PC-3 (cell line): ENCODE measurements around the gene ZNF423. TPM values are rescaled to one million over a fixed set of nuclear protein-coding genes. Genes with fewer than 3 reads are reported as not detected.

Experiments used
- ATAC-seq: fragments of 200-7000 bp; cut with Tn5 transposase; 2 replicates; pipeline ENCODE4 v1.9.1; 2020; ENCODE audit warnings: mild to moderate bottlenecking, moderate library complexity
- BruUV-seq: library from RNA; stranded (reverse); fragments of 400-500 nt; replicated peaks from 2 replicates; lab custom pipeline; 2021; lab: Mats Ljungman, UMichigan
- CTCF ChIA-PET: fragments of 300-600 bp; sonication (Branson Sonifier 250); formaldehyde crosslinking; loops from one replicate; lab custom pipeline; 2022; ENCODE audit warnings: antibody characterized with exemption; lab: Charles Lee
- POLR2A ChIA-PET: fragments of 300-600 bp; sonication (Branson Sonifier 250); formaldehyde crosslinking; loops from one replicate; lab custom pipeline; 2022; ENCODE audit warnings: antibody characterized with exemption; ENCODE audit not compliant: unreplicated experiment; lab: Charles Lee
- DNase-seq: peaks from one replicate; pipeline ENCODE4 v3.0.0-alpha.2; 2015
- H2AFZ ChIP-seq: fragments of 300-600 bp; sonication (generic); 2 replicates; pipeline ENCODE4 v1.6.0; 2016; ENCODE audit warnings: antibody characterized with exemption, low read length
- H3F3A ChIP-seq: fragments of 300-600 bp; sonication (generic); one replicate; pipeline ENCODE4 v1.6.0; 2017; ENCODE audit warnings: antibody characterized with exemption, low read length, control low read depth, mild to moderate bottlenecking; ENCODE audit not compliant: unreplicated experiment
- H3K27ac ChIP-seq: fragments of 300-600 bp; sonication (generic); 2 replicates; pipeline ENCODE4 v1.5.1; 2016; ENCODE audit warnings: mild to moderate bottlenecking, low read length
- H3K27me3 ChIP-seq: fragments of 300-600 bp; sonication (generic); 2 replicates; pipeline ENCODE4 v1.6.1; 2016; ENCODE audit warnings: low read length, mixed read lengths
- H3K36me3 ChIP-seq: fragments of 300-600 bp; sonication (generic); 2 replicates; pipeline ENCODE4 v1.6.1; 2016; ENCODE audit warnings: low read depth, mixed run types, low read length, mixed read lengths
- H3K4me1 ChIP-seq: fragments of 300-600 bp; sonication (generic); 2 replicates; pipeline ENCODE4 v1.5.1; 2016; ENCODE audit warnings: low read length; ENCODE audit not compliant: insufficient read depth
- H3K4me2 ChIP-seq: fragments of 300-600 bp; sonication (generic); 2 replicates; pipeline ENCODE4 v1.6.0; 2016; ENCODE audit warnings: low read length
- H3K4me3 ChIP-seq: fragments of 300-600 bp; sonication (generic); 2 replicates; pipeline ENCODE4 v1.5.1; 2016; ENCODE audit warnings: mild to moderate bottlenecking, low read length, mixed read lengths
- H3K79me2 ChIP-seq: fragments of 300-600 bp; sonication (generic); 2 replicates; pipeline ENCODE4 v1.6.1; 2017; ENCODE audit warnings: low read length, mixed read lengths
- H3K9ac ChIP-seq: fragments of 300-600 bp; sonication (generic); 2 replicates; pipeline ENCODE4 v1.6.0; 2016; ENCODE audit warnings: mild to moderate bottlenecking, low read length
- H3K9me2 ChIP-seq: fragments of 300-600 bp; sonication (generic); replicated peaks from 2 replicates; pipeline ENCODE4 v1.6.1; 2016; ENCODE audit warnings: mixed run types, low read length, mixed read lengths
- H3K9me3 ChIP-seq: fragments of 300-600 bp; sonication (generic); 2 replicates; pipeline ENCODE4 v1.6.1; 2016; ENCODE audit warnings: low read length, mixed read lengths
- H4K20me1 ChIP-seq: fragments of 300-600 bp; sonication (generic); 2 replicates; pipeline ENCODE4 v1.6.1; 2016; ENCODE audit warnings: low read length, mixed read lengths
- CTCF ChIP-seq: fragments of 300-600 bp; sonication (generic); conservative IDR thresholded peaks from 2 replicates; pipeline ENCODE4 v1.5.1; 2017; ENCODE audit warnings: antibody characterized with exemption, low read depth, mild to moderate bottlenecking, low read length
- EZH2 ChIP-seq: fragments of 300-600 bp; sonication (generic); IDR thresholded peaks from one replicate; pipeline ENCODE4 v1.6.1; 2017; ENCODE audit warnings: antibody characterized with exemption, mild to moderate bottlenecking, low read length; ENCODE audit not compliant: unreplicated experiment
- EZH2phosphoT487 ChIP-seq: fragments of 300-600 bp; sonication (generic); IDR thresholded peaks from 2 replicates; pipeline ENCODE4 v1.6.1; 2018; ENCODE audit warnings: mild to moderate bottlenecking, antibody characterized with exemption, low read length, borderline replicate concordance
- intact Hi-C: fragments of 100-400 bp; cut with micrococcal nuclease; formaldehyde crosslinking; loops from 2 replicates; pipeline ENCODE4 v1.9.0; 2023
- total RNA-seq: library from RNA; depleted of rRNA; stranded (reverse); fragments of >200 nt; gene quantifications from 2 replicates; pipeline ENCODE4 v1.2.3, GENCODE V29; 2014

The ZNF423 gene
- total RNA-seq, 1 experiment from 2014 or later, result not detected

GRCh38 chr16:49596068-49596467 lies 259.8 kb downstream of the ZNF423 start:
- DNase-seq, result no peak
- ChIA-PET POLR2A (no interaction called here), CTCF (no interaction called here)
- H3K9me3 ChIP-seq, result no peaks in the 10 kb centered on the region
- no peaks in the 10 kb centered on the region for H3K79me2 ChIP-seq
- TF ChIP-seq EZH2phosphoT487 (no peak), EZH2 (no peak), CTCF (no peak)
- peaks cover 43% of the 10 kb centered on the region for H3K27me3 ChIP-seq
- ATAC-seq, result no peak
- no peaks in the 10 kb centered on the region for H3K36me3 ChIP-seq
- no peaks in the 10 kb centered on the region for H3K9me2 ChIP-seq
- H3K4me3 ChIP-seq, result no peak overlapping the region
- intact Hi-C loops, result no loop called here
- H3K9ac ChIP-seq, result no peak overlapping the region
- H4K20me1 ChIP-seq, result no peaks in the 10 kb centered on the region
- no peaks in the 10 kb centered on the region for H3K4me1 ChIP-seq
- no peak overlapping the region for H3K27ac ChIP-seq
- no peak overlapping the region for H2AFZ ChIP-seq
- H3K4me2 ChIP-seq, result no peak overlapping the region
- H3F3A ChIP-seq, result no peaks in the 10 kb centered on the region
- no TSS peak for BruUV-seq

GRCh38 chr16:49594685-49595498 lies 261.0 kb downstream of the ZNF423 start:
- H3K9me3 ChIP-seq, result no peaks in the 10 kb centered on the region
- ChIA-PET CTCF (no interaction called here), POLR2A (no interaction called here)
- no peak overlapping the region for H3K4me2 ChIP-seq
- H3K36me3 ChIP-seq, result no peaks in the 10 kb centered on the region
- DNase-seq (no peak), ATAC-seq (no peak)
- no peak overlapping the region for H2AFZ ChIP-seq
- peaks cover 36% of the 10 kb centered on the region; the same call in 1 of the 2 replicates for H3K27me3 ChIP-seq
- no peaks in the 10 kb centered on the region for H4K20me1 ChIP-seq
- no peak overlapping the region for H3K9ac ChIP-seq
- H3K9me2 ChIP-seq, result no peaks in the 10 kb centered on the region
- no peak overlapping the region for H3K4me3 ChIP-seq
- TF ChIP-seq EZH2phosphoT487 (no peak), EZH2 (no peak), CTCF (no peak)
- intact Hi-C loops, result no loop called here
- no peak overlapping the region for H3K27ac ChIP-seq
- no peaks in the 10 kb centered on the region for H3K79me2 ChIP-seq
- no peaks in the 10 kb centered on the region for H3K4me1 ChIP-seq
- no TSS peak for BruUV-seq
- no peaks in the 10 kb centered on the region for H3F3A ChIP-seq

GRCh38 chr16:49594153-49594552 lies 261.8 kb downstream of the ZNF423 start:
- Histone ChIP-seq H3F3A (no peaks in the 10 kb centered on the region), H3K4me2 (no peak overlapping the region), H3K9me2 (no peaks in the 10 kb centered on the region), H3K9me3 (no peaks in the 10 kb centered on the region), H3K27ac (no peak overlapping the region), H3K9ac (no peak overlapping the region), H4K20me1 (no peaks in the 10 kb centered on the region), H3K27me3 (peaks cover 34% of the 10 kb centered on the region; the same call in 1 of the 2 replicates), H3K36me3 (no peaks in the 10 kb centered on the region), H3K79me2 (no peaks in the 10 kb centered on the region), H2AFZ (no peak overlapping the region), H3K4me1 (no peaks in the 10 kb centered on the region), H3K4me3 (no peak overlapping the region)
- DNase-seq, result no peak
- no peak for ATAC-seq
- ChIA-PET CTCF (no interaction called here), POLR2A (no interaction called here)
- BruUV-seq, result no TSS peak
- TF ChIP-seq EZH2 (no peak), EZH2phosphoT487 (no peak)
- intact Hi-C loops, result no loop called here
